HG03354 (cell line): ENCODE measurements around the gene CCT5.

Experiments used
- ATAC-seq: cut with Tn5 transposase; IDR thresholded peaks from one replicate; pipeline ENCODE4 v1.9.1; 2021; ENCODE audit warnings: mild to moderate bottlenecking; ENCODE audit not compliant: unreplicated experiment, poor library complexity, severe bottlenecking

Gene CCT5

DNA sequence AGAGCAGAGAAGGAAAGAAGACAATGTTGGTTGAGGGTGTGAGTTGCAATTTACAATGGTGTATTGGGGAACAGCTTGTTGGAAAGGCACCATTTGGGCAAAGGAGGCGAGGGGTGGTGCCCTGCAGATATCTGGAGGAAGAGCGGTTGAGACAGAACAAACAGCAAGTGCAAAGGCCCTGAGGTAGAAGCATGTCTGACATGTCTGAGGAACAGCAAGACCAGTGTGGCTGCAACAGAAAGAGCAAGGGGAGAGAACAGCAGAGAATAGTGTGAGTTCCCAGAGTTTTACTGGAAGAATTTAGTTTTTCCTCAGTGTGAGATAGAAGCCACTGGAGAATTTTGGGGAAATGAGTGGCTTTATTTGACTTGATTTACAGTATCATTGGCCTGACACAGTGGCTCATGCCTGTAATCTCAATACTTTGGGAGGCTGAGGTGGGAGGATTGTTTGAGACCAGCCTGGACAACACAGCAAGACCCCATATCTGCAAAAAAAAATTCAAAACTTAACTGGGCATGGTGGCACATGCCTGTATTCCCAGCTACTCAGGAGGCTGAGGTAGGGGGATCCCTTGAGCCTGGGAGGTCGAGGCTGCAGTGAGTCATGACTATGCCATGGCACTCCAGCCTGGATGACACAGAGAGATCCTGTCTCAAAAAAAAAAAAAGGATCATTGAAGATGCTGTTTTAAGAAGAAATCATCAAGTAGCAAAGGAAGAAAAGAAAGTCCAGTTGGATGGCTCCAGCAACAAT is 44.0 kb downstream of the CCT5 start:
- no peak for ATAC-seq

DNA sequence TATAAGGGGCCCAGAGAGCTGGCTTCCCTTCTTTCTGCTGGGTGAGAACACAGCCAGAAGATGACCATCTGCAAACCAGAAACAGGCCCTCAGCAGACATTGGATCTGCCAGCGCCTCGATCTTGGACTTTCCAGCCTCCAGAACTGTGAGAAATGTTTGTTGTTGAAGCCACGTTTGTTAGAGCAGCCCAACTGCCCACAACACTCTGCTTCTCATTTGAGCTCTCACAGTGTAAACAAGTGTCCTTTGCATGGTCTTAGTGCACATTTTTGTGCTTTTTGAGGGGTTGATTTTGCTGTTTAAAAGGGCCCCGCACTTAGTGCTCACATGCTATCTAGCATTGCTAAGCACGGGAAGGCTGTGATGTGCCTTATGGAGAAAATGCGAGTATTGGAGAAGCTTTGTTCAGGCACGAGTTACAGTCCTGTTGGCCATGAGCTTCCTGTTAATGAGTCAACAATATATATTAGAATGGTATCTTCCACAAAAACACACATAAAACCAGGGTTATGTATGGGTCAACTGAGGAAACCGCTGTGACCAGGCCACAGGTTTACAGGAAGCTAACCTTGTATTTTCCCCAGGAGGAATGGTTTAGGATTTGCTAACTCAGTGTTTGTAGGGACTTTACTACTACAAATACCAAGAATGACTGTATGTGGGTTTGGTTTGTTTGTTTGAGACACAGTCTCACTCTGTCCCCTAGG is 45.7 kb downstream of the CCT5 start:
- no peak for ATAC-seq

DNA sequence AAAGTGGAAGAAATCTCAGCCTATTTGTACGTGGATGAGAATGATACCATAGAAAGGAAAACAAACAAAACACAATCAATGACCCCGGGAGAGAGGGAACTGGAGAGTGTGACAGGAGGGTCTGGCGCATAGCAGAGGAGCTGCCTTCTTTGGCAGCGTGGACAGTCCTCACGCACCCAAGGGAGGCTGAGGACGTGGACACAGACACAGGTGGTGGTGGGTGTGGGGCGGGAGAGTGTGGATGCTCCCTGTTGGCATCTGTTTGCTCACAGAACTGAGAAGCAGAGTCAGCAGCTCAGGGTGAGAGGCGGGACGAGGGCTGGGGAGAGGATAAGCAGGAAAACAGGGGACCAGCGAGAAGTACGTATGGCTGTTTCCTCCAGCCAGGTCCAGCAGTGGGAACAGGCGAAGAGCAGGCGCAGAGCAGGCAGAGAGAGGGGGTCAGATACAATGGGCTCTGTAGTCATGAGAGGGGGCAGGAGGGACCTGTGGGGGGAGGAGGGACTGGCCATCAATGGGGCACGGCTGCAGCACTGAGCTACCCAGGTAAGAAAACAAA is 47.6 kb downstream of the CCT5 start:
- ATAC-seq, result no peak

DNA sequence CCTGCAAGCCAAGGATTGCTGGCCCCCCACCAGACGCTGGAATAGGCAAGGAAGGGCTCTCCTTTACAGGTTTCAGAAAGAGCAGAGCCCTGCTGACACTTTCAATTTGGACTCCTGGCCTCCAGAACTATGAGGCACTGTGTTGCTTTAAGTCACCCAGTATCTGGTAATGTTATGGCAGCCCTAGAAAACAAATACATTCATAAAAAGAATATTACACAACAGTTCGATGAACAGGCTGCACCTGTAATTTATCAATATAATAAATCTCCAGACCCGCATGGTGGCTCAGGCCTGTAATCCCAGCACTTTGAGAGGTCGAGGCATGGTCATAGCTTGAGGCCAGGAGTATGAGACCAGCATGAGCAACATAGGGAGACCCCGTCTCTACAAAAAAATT is 50.2 kb downstream of the CCT5 start:
- ATAC-seq, result no peak

DNA sequence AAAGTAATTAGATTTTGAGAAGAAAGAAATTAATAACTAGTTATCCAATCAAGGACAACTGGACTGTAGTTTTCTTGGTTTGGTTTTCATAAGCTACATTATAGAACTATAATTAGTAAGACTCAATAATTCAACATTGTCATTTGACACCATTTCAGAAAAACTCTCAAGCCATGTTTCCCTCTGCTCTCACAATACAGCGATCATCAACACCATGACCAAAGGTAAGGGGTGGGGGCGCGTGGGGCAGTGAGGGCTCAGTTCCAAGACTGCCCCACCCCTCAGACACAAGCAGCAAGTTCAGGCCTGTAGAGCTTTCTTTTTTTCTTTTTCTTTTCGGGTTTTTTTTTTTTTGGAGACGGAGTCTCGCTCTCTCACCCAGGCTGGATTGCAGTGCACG is 51.2 kb downstream of the CCT5 start:
- no peak for ATAC-seq

DNA sequence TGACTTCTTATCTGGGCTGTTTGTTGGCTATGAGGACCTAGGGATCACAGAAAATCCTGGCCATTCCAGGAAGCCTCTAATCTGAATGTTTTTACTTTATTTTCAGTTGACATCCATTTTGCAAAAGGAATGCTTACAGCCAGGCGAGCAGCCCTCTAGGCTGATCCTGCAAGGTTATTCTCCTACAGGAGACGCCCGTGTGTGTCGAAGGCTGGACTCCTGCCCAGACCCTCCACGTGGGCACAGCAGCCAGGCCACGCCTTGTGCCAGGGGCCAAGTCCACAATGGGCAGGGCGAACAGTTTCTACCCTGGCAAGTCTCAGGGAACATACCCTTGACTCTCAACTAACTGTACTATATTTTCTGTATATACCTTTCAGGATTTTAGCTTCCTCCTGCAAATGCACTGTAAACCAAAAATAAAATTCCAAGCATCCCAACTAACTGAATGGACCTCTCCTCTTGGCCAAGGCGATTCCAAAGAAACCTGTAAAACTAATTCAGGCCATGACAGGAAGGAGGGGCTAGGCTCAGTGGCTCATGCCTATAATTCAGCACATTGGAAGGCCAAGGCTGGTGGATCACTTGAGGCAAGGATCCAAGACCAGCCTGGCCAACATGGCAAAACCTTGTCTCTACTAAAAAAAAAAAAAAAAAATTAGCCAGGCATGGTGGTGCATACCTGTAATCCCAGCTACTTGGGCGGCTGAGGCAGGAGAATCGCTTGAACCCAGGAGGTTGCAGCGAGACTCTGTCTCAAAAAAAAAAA is 51.9 kb downstream of the CCT5 start:
- no peak for ATAC-seq

DNA sequence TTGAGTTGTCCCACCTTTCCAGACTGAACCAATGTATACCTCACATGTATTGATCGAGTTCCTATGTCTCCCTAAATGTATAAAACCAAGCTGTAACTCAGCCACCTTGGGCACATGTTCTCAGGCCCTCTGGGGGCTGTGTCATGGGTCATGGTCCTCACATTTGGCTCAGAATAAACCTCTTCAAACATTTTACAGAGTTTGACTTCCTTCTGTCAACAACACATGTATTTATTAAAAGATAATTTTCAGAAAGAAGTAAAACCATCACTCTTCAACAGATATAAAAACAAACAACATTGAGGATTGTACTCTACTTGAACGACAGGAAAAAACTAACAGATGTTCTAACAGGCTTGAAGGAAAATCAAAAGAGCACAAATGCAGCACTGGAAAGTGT is 53.1 kb downstream of the CCT5 start:
- ATAC-seq, result no peak

DNA sequence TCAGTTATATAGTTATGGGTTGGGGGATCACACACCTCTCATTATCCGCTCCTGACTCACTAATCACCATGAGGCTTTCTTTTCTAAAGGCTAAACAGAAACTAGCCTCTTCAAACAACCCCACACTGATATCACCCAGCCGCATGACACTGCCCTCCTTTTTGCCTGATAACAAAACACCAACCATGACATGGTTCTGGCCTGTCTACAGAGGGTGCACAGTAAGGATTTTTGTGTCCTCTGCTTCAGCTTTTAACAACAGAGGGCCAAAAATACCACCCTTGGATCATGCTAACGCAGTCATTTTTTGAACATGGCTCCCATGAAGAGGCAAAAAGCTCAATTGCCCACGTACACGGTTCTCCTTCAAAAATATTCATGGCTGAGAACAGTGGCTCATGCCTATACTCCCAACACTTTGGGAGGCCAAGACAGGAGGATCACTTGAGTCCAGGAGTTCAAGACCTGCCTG is 53.7 kb downstream of the CCT5 start:
- ATAC-seq, result no peak

DNA sequence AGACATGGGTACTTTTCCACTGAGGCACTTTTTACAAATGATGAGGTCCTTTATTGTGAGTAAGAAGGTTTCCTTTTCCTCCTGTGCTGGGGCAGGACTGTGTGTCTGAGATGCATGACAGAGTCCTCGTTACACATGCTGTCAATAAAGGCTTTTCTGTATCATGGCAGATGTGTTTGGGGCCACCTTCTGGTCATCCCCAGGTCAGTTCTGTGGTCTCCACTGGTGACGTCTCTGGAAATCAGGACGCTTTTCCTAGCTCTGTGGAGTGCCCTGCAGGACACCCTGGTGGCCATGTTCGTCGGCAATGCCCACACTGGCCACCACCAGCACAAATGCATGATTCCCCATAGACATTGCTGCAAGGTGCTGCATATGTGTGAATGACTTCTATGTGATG is 54.9 kb downstream of the CCT5 start:
- no peak for ATAC-seq

DNA sequence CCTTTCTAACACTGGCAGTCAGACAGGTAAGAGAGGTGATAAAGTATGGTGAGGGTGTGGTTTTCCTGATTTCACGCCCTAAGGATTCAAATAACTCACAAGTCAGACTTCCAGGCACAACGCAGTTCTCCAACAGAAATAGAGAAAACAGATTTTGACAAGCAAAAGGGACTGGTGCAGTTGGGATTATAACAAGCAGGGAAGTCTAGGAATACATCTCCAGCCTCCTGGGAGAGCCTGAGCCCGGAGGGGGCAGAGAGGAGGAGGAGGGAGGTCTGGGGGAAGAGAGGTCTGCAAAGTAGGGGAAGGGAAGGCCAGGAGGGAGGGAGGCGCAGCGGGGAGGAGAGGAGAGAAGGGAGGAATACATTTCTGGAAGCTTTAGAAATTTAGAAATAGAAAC is 56.0 kb downstream of the CCT5 start:
- ATAC-seq, result no peak

DNA sequence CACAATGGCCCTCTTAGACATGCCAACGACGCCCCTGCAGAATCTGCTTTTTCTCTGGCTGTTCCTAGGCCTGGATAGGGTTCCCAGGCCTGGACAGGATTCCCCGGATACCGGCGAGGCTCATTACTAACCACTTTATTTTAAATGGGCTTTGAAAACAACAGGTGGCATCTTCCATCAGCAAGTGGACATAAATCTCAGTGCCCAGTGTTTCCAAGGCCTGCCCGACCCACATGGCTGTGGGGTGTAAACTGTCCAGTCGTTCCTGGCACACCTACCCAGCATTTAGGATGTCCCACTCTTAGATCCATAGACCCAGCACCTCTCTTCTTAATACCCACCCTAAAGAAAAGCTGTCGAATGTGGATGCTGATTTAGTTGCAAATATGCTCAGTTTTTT is 56.7 kb downstream of the CCT5 start:
- no peak for ATAC-seq

DNA sequence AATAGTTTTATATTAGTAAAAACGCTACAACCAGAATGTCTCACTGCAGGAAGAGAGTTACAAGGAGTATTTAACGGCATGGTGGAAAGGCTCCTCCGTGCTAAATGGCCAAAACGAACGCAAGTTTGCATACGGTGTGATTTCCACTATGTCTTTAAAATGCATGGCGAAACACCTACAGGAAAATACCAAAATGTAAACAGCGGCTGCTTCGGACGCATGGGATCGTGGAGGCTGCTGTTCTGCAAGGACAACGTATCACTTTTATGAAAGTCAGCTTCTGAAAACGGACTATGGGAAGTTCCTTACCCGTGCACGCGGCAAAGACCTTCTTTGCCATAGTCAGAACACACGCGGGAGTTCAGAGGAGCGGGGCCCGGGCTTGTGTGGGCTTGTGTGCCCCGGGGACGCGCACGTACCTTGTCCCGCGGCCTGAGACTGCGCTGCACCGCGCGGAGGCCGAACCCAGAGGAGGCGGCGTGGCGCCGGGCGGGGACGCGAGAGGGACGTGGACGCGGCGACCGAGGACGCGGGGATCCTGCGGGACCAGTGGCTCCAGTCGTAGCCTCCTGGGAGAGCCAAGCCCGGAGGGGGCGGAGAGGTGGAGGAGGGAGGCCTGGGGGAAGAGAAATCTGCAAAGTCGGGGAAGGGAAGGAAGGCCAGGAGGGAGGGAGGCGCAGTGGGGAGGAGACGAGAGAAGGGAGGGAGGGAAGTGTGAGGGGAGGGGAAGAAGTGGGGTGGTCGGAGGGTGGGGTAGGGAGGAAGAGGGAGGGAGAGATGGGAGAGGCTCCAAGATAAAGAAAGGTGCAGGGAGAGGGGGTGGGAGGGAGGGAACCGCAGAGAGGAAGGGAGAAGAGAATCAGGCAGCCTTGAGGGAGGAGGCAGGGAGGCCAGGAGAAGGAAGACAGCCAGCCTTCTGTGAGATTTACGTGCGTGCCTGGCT is 57.4 kb downstream of the CCT5 start, which contains the start of gene CMBL:
TSS of gene CMBL (minus strand) at position 697 of the 943 bp plus-strand sequence. CDS start 17,140 bp downstream, outside the sequence.
- ATAC-seq, result peak; percentile 85

DNA sequence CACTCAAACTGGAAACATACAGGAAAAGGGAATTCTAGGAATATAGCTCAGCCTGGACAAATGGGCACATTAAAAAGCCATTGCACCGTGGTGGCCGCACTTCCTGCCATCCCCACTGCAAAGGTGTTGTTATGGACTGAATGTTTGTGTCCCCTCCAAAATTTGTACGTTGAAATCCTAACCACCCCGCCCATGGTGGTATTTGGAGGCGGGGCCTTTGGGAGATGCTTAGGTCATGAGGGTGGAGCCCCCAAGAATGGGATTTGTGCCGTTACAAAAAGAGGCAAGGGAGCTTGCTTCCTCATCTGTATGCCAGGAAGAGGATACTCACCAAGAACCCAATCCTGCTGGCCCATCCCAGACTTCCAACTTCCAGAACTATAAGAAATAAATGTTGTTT is 58.8 kb downstream of the CCT5 start:
- no peak for ATAC-seq

DNA sequence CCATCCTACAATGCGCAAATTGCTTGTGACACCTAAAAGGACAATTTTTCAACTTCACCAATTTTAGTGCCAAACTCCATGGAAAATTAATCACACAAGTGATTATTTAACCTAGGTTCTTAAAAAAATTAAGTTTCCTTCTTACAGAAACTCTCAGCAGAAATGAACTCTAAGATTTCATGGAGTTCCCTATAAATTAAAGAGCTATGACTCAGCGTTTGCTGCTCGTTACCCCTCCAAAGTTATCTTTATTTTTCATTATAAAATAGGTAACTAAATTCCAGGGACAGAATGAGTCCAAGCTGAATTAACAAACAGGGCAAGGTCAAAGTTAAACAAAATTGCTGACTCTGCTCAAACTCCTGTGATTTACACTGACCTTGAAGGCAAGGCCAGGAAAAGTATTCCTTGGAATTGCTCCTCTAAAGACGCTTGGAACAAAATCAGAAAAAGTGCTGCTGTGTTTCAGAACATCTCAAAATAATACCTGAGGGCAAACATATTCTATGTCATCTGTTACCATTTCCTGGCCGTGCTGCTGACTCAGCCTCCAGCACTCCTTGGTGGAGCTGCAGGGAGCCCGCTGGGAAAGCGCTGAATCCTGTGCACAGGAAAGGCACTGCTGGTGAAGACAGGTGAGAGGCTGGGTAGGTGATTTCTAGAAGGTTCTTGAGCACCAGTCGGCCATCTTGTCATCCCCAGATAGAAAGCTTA is 60.1 kb downstream of the CCT5 start:
- ATAC-seq, result no peak

DNA sequence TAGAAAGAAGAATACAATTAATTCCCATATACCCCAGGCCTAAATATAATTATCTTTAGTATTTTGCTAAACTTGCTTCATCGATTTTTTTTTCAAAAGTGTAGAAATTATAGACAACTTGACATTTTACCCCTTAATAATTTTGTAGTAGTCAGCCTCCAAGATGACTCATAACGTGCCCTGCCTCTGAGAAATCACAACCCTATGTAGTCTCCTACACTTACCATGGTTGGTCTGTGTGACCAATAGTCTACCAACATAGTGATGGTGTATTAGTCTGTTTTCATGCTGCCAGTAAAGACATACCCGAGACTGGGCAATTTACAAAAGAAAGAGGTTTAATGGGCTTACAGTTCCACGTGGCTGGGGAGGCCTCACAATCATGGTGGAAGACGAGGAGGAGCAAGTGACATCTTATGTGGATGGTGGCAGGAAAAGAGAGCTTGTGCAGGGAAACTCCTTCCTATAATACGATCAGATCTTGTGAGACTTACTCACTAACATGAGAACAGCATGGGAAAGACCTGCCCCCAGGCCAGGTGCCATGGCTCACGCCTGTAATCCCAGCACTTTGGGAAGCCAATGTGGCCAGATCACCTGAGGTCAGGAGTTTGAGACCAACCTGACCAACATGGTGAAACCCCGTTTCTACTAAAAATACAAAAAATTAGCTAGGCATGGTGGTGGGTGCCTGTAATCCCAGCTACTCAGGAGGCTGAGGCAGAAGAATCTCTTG is 60.9 kb downstream of the CCT5 start:
- ATAC-seq, result peak; percentile 56

DNA sequence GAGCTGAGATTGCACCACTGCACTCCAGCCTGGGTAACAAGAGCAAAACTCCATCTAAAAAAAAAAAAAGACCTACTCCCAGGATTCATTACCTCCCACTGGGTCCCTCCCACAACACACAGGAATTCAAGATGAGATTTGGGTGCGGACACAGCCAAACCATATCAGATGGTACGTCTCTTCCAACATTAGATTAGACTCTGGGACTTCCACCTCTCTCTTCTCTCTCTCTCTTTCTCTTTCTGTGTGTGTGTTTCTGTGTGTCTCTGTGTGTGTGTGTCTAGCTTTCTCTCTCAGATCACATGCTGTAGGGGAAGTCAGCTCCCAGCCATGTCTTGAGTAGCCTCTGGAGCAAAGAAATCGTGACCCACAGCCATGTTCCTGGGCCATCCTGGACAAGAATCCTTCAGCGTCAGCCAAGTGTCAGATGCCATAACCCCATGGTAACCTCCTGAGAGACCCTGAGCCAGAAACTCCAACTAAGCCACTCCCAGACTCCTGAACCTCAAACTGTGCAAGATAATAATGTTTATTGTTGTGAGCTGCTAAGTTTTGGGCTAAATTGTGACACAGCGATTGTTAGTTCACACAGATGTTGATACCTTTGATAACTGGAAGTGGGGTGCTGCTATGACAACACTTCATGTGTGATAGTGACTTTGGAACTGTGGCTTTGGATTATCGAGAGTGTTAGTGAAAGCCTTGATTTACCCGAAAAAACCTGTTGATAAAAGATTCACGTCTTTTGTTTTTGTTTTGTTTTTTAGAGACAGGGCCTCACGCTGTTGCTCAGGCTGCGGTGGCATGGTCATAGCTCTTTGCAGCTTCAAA is 61.7 kb downstream of the CCT5 start:
- ATAC-seq, result no peak

DNA sequence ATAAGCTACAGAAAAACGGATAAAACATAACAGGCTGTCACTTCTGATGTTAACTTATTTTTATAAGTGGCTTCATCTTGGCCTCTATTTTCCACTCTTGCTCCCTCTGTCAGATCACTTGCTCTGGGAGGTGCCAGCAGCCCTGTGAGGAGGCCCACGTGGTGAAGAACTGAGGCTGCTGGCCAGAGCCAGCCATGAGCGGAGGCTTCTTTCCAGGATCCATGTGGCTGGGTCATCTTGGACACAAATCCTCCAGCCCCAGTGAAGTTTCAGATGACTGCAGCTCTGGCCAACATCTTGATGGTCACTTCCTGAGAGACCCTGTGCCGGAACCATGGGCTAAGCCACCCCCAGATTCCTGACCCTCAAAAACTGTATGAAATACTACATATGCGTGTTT is 65.1 kb downstream of the CCT5 start:
- ATAC-seq, result no peak
